ENCODE data around the gene C11orf58. TPM values are rescaled to one million over a fixed set of nuclear protein-coding genes. Genes with fewer than 3 reads are reported as not detected.

C11orf58 gene
- total and polyA plus RNA-seq, 5 donors: 124 to 139 (median 129) TPM

GRCh38 chr11:16807306-16807705, 68.9 kb downstream of the C11orf58 start:
- H3K4me3 ChIP-seq (ENCODE audit: low read length): no peak overlapping the region
- H3K27me3 ChIP-seq (ENCODE audit: control insufficient read depth, insufficient read depth): no peaks in the 10 kb centered on the region
- H3K4me1 ChIP-seq (ENCODE audit: control insufficient read depth, insufficient read depth, low read length): peaks cover 34% of the 10 kb centered on the region
- WGBS: 41% methylated on average over 3 of the region's 3 CpGs
- no peak overlapping the region for H3K27ac ChIP-seq (ENCODE audit: low read length)
- ATAC-seq (no peak), DNase-seq (no peak)
- intact Hi-C loops (cut with DNase I): no loop called here
- H3K9me3 ChIP-seq (ENCODE audit: control insufficient read depth, low read length): no peaks in the 10 kb centered on the region

Measured in right cardiac atrium (tissue), 5 donors.